ENCODE results near the gene AGFG2. TPM values are rescaled to one million over a fixed set of nuclear protein-coding genes. Genes with fewer than 3 reads are reported as not detected.

Gene AGFG2
- total RNA-seq, 1 donor from 2014 or later: 6.2 TPM

GRCh38 chr7:100516135-100516812 lies 22.7 kb upstream of the AGFG2 start:
- no peaks in the 10 kb centered on the region for H3K79me2 ChIP-seq (ENCODE audit: insufficient read depth, low read length)
- no peak overlapping the region for H3K27ac ChIP-seq (ENCODE audit: low read depth, low read length)
- no peaks in the 10 kb centered on the region for H4K20me1 ChIP-seq (ENCODE audit: insufficient read depth, low read length)
- H2AFZ ChIP-seq (ENCODE audit: low read depth, low read length): no peak overlapping the region
- Mint-ChIP-seq H3K4me1 (ENCODE audit: low read depth, unreplicated experiment) (peaks cover 9% of the 10 kb centered on the region), H3K27me3 (ENCODE audit: low read depth, unreplicated experiment) (peaks cover 3% of the 10 kb centered on the region), H3K4me3 (ENCODE audit: unreplicated experiment) (no peak overlapping the region), H3K27ac (ENCODE audit: unreplicated experiment) (peak overlapping the region; percentile 4), H3K36me3 (ENCODE audit: low read depth, unreplicated experiment) (no peaks in the 10 kb centered on the region), H3K9me3 (ENCODE audit: unreplicated experiment) (no peaks in the 10 kb centered on the region)
- H3K9ac ChIP-seq (ENCODE audit: low read length): no peak overlapping the region
- no peak for FAIRE-seq
- peak; percentile 95 for DNase-seq (ENCODE audit: low read depth)
- no peak overlapping the region for H3K4me3 ChIP-seq (ENCODE audit: insufficient read depth, low read depth, low read length)
- peaks cover 9% of the 10 kb centered on the region for H3K27me3 ChIP-seq (ENCODE audit: insufficient read depth, low read length)
- TF ChIP-seq EZH2 (IDR thresholded peaks at IDR 0.05; ENCODE audit: insufficient read depth, low read length): no peak
- TF ChIP-seq, protein P1, sequence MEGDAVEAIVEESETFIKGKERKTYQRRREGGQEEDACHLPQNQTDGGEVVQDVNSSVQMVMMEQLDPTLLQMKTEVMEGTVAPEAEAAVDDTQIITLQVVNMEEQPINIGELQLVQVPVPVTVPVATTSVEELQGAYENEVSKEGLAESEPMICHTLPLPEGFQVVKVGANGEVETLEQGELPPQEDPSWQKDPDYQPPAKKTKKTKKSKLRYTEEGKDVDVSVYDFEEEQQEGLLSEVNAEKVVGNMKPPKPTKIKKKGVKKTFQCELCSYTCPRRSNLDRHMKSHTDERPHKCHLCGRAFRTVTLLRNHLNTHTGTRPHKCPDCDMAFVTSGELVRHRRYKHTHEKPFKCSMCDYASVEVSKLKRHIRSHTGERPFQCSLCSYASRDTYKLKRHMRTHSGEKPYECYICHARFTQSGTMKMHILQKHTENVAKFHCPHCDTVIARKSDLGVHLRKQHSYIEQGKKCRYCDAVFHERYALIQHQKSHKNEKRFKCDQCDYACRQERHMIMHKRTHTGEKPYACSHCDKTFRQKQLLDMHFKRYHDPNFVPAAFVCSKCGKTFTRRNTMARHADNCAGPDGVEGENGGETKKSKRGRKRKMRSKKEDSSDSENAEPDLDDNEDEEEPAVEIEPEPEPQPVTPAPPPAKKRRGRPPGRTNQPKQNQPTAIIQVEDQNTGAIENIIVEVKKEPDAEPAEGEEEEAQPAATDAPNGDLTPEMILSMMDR (IDR thresholded peaks at IDR 0.05; ENCODE audit: insufficient read depth, low read depth, low read length): no peak
- peaks cover 14% of the 10 kb centered on the region for H3K4me1 ChIP-seq (ENCODE audit: insufficient read depth, low read length)
- H3K9me3 ChIP-seq (ENCODE audit: insufficient read depth, low read depth, low read length): no peaks in the 10 kb centered on the region
- peak overlapping the region; percentile 21 for H3K4me2 ChIP-seq (ENCODE audit: low read length)
- no peaks in the 10 kb centered on the region for H3K36me3 ChIP-seq (ENCODE audit: insufficient read depth, low read length)

DNA sequence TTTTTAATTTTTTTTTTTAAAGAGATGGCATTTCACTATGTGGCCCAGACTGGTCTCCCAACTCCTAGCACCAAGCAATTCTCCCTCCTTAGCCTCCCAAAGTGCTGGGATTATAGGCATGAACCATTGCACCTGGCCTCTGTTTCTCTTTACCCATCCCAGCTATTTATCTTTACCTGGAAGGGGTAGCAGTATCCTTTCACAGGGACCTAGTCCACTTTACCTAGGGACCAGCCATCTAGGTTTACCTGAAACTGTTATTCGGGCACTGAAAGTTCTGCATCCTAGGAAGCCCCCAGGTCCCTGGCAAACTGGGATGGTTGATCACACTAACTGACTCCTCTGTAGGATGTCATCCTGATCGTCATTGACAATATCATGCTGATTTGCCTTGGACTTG lies 21.7 kb upstream of the AGFG2 start:
- H3K36me3 ChIP-seq (ENCODE audit: insufficient read depth, low read length): no peaks in the 10 kb centered on the region
- peaks cover 15% of the 10 kb centered on the region for H3K27me3 ChIP-seq (ENCODE audit: insufficient read depth, low read length)
- Mint-ChIP-seq H3K4me1 (ENCODE audit: low read depth, unreplicated experiment) (peaks cover 9% of the 10 kb centered on the region), H3K4me3 (ENCODE audit: unreplicated experiment) (no peak overlapping the region), H3K27ac (ENCODE audit: unreplicated experiment) (no peak overlapping the region), H3K9me3 (ENCODE audit: unreplicated experiment) (no peaks in the 10 kb centered on the region), H3K36me3 (ENCODE audit: low read depth, unreplicated experiment) (no peaks in the 10 kb centered on the region), H3K27me3 (ENCODE audit: low read depth, unreplicated experiment) (peaks cover 3% of the 10 kb centered on the region)
- no peak overlapping the region for H3K4me2 ChIP-seq (ENCODE audit: low read length)
- H3K4me1 ChIP-seq (ENCODE audit: insufficient read depth, low read length): peaks cover 14% of the 10 kb centered on the region
- H3K27ac ChIP-seq (ENCODE audit: low read depth, low read length): no peak overlapping the region
- no peaks in the 10 kb centered on the region for H4K20me1 ChIP-seq (ENCODE audit: insufficient read depth, low read length)
- DNase-seq (ENCODE audit: low read depth): no peak
- FAIRE-seq: no peak
- no peaks in the 10 kb centered on the region for H3K9me3 ChIP-seq (ENCODE audit: insufficient read depth, low read depth, low read length)
- TF ChIP-seq EZH2 (IDR thresholded peaks at IDR 0.05; ENCODE audit: insufficient read depth, low read length): no peak
- TF ChIP-seq, protein P1 (IDR thresholded peaks at IDR 0.05; ENCODE audit: insufficient read depth, low read depth, low read length): no peak
- H3K9ac ChIP-seq (ENCODE audit: low read length): no peak overlapping the region
- no peaks in the 10 kb centered on the region for H3K79me2 ChIP-seq (ENCODE audit: insufficient read depth, low read length)
- no peak overlapping the region for H3K4me3 ChIP-seq (ENCODE audit: insufficient read depth, low read depth, low read length)
- no peak overlapping the region for H2AFZ ChIP-seq (ENCODE audit: low read depth, low read length)

DNA sequence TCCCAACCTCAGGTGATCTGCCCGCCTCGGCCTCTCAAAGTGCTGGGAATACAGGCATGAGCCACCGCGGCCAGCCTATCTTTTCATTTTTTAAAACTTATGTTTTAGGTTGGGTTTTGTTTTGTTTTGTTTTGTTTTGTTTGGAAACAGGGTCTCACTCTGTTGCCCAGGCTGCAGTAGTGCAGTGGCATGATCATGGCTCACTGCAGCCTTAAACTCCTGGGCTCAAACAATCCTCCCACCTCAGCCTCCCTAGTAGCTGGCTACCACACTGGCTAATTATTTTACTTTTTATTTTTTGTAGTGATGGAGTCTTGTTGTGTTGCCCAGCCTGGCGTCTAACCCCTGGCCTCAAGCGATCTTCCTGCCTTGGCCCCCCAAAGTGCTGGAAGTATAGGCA lies 19.4 kb upstream of the AGFG2 start:
- H3K9ac ChIP-seq (ENCODE audit: low read length): no peak overlapping the region
- DNase-seq (ENCODE audit: low read depth) (no peak), FAIRE-seq (no peak)
- no peaks in the 10 kb centered on the region for H4K20me1 ChIP-seq (ENCODE audit: insufficient read depth, low read length)
- H3K4me3 ChIP-seq (ENCODE audit: insufficient read depth, low read depth, low read length): no peak overlapping the region
- H3K4me3 Mint-ChIP-seq (ENCODE audit: unreplicated experiment): no peak overlapping the region
- H3K79me2 ChIP-seq (ENCODE audit: insufficient read depth, low read length): no peaks in the 10 kb centered on the region
- peaks cover 9% of the 10 kb centered on the region for H3K4me1 Mint-ChIP-seq (ENCODE audit: low read depth, unreplicated experiment)
- H2AFZ ChIP-seq (ENCODE audit: low read depth, low read length): no peak overlapping the region
- H3K4me2 ChIP-seq (ENCODE audit: low read length): no peak overlapping the region
- peaks cover 12% of the 10 kb centered on the region for H3K27me3 ChIP-seq (ENCODE audit: insufficient read depth, low read length)
- H3K9me3 ChIP-seq (ENCODE audit: insufficient read depth, low read depth, low read length): no peaks in the 10 kb centered on the region
- no peak overlapping the region for H3K27ac ChIP-seq (ENCODE audit: low read depth, low read length)
- no peaks in the 10 kb centered on the region for H3K9me3 Mint-ChIP-seq (ENCODE audit: unreplicated experiment)
- no peak overlapping the region for H3K27ac Mint-ChIP-seq (ENCODE audit: unreplicated experiment)
- no peaks in the 10 kb centered on the region for H3K36me3 ChIP-seq (ENCODE audit: insufficient read depth, low read length)
- H3K36me3 Mint-ChIP-seq (ENCODE audit: low read depth, unreplicated experiment): no peaks in the 10 kb centered on the region
- H3K27me3 Mint-ChIP-seq (ENCODE audit: low read depth, unreplicated experiment): peaks cover 5% of the 10 kb centered on the region
- TF ChIP-seq EZH2 (IDR thresholded peaks at IDR 0.05; ENCODE audit: insufficient read depth, low read length): no peak
- TF ChIP-seq, protein P1 (IDR thresholded peaks at IDR 0.05; ENCODE audit: insufficient read depth, low read depth, low read length): no peak
- H3K4me1 ChIP-seq (ENCODE audit: insufficient read depth, low read length): peaks cover 14% of the 10 kb centered on the region
